GM12873 (cell line): ENCODE data around the gene MME.

Experiments used
- CTCF ChIP-seq: IDR thresholded peaks from 2 replicates; pipeline ENCODE4 v1.5.1; 2012; ENCODE audit warnings: low read depth, mild to moderate bottlenecking, moderate library complexity, low read length, control low read depth; ENCODE audit not compliant: insufficient read depth; ENCODE audit errors: missing control alignments

MME gene

DNA sequence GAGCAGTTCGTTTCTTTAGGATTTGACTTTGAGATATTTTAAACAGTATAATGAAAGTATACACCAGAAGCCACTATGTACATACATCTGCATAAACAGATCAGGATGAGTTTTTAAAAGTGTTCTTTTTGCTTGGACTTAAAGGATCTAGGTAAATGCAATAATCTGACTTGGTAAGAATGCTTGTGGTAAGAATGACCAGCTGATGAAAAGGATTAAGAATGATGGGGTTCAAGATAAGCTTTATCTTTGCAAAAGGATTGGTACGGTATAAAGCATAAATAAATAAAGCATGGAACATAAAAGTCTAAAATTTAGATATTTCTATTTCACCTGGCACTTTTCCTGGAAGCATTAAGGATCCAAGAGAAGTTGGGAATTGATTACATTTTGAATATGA is 9.8 kb upstream of the MME start:
- TF ChIP-seq CTCF: no peak

GRCh38 chr3:155070932-155071387 is 9.2 kb upstream of the MME start:
- no peak for TF ChIP-seq CTCF

DNA sequence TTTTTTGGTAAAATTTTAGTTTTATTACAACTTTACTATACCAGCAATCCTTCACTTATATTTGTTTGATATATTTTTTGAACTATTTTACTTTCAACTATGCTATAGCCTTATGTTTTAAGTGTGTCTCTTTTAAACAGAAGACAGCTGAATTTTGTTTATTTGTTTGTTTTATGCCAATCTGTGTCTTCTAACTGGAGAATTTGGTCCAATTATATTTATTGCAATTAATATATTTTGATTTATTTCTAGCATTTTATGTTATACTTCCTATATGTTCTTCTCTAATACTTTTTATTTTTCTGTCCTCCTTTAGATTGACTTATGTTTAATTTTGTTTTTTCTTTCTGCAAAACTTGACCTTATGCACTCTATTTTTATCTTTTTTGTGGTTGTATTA is 4.9 kb upstream of the MME start:
- TF ChIP-seq CTCF: no peak

GRCh38 chr3:155076888-155077287 is 3.2 kb upstream of the MME start:
- TF ChIP-seq CTCF: no peak

DNA sequence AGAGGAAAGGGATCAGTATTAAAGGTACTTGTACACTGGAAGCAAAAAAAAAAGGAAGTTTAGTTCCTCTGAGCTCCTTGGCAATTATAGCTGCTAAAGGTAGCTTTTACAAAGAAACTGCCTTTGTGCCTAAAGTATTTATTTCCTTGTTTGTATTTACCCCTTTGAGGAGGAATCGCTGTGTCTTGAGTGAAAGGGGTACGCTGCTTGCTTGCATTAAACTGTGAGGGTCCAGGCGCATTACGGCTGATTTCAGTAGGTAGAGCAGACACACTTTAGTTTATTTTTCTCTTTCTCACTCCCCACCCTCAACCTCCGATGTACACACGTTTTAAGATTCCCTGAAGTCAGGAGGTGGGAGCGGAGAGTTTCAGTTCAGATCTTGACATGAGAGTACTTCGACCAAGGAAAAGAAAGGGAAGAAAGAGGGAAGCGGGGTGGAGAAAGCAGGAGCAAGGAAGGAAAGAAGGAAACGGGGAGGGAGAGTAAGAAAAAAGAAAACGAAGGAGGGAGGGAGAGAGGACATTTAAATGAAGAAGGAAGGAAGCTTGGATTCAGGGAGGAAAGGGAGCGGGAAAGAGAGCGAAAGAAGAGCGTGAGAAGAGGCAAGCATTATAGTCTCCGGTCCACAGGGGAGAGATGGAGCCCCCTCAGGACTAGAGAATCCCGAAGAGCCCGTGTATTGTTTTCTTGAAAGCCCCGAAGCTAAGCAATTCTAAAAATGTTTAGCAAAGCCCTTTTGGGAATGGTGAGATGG is 1.2 kb upstream of the MME start:
- no peak for TF ChIP-seq CTCF

DNA sequence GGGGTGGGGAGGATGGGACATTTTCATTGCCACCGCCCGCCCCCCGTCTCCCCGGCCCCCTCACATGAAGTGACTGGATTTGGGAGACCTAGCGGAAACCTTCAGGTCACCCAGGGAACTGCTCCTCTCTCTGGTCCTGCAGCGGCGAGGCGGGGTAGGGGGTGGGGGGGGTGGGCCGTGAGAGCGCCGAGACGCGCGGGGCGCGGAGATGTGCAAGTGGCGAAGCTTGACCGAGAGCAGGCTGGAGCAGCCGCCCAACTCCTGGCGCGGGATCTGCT is 712 bp upstream of the MME start:
- TF ChIP-seq CTCF: no peak

GRCh38 chr3:155080692-155081091 is 573 bp downstream of the MME start:
- TF ChIP-seq CTCF: no peak
